Measurements from ENCODE around the gene TRMT10C. TPM values are rescaled to one million over a fixed set of nuclear protein-coding genes. Genes with fewer than 3 reads are reported as not detected.
A peak's percentile ranks its signal among the peaks of the same experiment; 100 is the strongest.

TRMT10C gene
- total and polyA plus RNA-seq, 2 experiments from 2014 or later: 61.9 to 145 TPM

DNA sequence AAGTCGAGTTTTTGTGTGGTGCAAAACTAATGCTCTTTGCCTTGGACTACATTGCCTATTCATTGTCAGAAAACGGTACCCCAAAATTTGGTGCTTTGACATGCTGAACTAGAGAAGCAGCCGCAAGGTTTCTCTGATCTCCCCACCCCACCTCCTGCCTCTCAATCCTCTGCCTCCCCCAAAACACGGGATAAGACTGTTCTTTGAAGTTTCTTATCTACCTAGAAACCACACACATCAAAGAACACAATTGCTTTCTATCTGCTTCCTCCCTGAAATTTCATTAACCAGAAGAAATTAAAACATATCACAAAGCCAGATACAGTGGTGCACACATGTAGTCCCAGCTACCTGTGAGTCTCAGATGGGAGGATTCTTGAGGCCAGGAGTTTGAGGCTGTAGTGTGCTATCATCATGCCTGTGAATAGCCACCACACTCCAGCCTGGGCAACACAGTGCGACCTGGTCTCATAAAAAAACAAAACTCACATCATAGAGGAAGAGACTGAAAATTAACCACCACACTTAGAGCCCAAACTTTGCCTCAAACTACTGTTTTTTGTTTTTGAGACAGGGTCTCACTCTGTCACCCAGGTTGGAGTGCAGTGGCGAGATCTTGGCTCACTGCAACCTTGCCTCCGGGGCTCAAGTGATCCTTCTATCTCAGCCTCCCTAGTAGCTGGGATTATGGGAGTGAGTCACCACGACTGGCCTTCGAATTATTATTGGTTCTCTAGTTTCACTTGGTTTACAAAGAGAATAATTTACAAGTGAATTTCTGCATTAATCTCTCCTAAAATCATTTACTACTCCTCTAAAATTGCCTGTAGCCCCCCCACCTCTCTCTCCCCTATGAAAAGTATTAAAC lies 9.6 kb downstream of the TRMT10C start (continued):
- TF ChIP-seq, protein P1, sequence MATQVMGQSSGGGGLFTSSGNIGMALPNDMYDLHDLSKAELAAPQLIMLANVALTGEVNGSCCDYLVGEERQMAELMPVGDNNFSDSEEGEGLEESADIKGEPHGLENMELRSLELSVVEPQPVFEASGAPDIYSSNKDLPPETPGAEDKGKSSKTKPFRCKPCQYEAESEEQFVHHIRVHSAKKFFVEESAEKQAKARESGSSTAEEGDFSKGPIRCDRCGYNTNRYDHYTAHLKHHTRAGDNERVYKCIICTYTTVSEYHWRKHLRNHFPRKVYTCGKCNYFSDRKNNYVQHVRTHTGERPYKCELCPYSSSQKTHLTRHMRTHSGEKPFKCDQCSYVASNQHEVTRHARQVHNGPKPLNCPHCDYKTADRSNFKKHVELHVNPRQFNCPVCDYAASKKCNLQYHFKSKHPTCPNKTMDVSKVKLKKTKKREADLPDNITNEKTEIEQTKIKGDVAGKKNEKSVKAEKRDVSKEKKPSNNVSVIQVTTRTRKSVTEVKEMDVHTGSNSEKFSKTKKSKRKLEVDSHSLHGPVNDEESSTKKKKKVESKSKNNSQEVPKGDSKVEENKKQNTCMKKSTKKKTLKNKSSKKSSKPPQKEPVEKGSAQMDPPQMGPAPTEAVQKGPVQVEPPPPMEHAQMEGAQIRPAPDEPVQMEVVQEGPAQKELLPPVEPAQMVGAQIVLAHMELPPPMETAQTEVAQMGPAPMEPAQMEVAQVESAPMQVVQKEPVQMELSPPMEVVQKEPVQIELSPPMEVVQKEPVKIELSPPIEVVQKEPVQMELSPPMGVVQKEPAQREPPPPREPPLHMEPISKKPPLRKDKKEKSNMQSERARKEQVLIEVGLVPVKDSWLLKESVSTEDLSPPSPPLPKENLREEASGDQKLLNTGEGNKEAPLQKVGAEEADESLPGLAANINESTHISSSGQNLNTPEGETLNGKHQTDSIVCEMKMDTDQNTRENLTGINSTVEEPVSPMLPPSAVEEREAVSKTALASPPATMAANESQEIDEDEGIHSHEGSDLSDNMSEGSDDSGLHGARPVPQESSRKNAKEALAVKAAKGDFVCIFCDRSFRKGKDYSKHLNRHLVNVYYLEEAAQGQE (IDR thresholded peaks at IDR 0.05; ENCODE audit: unreplicated experiment): no peak

DNA sequence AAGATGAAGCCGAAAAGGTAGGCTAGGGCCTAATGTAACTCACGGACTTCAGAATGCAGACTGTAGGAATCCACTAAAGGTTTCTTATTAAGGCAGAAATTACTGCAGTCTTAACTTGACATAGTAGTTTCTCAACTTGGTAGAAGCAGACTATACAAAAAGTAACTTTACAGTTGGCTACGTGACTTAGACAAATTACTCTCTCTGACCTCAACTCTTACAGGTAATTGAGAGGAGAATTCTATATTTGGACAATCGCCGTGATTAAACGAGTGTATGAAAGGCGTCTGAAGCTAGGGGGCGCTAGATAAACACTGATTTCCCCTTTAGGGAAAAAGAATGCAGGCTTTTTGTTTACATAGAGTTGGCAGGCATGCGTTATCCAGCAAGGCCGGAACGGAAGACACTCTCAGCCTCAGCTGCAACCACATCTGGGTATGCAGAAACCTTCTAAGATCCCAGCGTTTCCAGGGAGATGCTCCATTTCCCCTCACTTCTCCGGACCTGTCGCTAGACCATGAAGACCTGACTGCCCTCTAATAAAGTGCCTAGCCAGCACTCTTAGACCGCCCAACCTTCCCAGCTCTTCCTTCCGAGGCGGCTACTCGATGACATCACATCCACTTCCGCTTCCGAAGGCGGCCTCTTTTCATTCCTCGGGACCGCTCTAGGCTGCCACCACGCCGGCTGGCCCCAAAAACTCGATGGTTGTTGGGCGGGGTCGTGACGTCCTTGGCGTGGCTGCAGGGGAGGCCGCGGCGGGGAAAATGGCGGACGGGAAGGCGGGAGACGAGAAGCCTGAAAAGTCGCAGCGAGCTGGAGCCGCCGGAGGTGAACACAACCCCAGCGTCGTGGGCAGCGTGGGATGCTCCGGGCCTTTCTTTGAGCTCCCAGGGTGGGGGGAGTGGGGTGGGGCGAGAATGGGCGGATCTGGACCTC lies 12.1 kb downstream of the TRMT10C start, which contains the start of gene PCNP:
Gene PCNP, plus strand, starts transcription at position 732 of the 939 bp plus-strand sequence. Its CDS starts 36 bp downstream, at position 768.
- Mint-ChIP-seq H3K4me1 (peaks cover 12% of the 10 kb centered on the region), H3K27me3 (ENCODE audit: insufficient read depth, low read depth, poor library complexity) (peaks cover 3% of the 10 kb centered on the region), H3K27ac (peak within 1 kb of the TSS; percentile 99)
- TF ChIP-seq, protein P2, sequence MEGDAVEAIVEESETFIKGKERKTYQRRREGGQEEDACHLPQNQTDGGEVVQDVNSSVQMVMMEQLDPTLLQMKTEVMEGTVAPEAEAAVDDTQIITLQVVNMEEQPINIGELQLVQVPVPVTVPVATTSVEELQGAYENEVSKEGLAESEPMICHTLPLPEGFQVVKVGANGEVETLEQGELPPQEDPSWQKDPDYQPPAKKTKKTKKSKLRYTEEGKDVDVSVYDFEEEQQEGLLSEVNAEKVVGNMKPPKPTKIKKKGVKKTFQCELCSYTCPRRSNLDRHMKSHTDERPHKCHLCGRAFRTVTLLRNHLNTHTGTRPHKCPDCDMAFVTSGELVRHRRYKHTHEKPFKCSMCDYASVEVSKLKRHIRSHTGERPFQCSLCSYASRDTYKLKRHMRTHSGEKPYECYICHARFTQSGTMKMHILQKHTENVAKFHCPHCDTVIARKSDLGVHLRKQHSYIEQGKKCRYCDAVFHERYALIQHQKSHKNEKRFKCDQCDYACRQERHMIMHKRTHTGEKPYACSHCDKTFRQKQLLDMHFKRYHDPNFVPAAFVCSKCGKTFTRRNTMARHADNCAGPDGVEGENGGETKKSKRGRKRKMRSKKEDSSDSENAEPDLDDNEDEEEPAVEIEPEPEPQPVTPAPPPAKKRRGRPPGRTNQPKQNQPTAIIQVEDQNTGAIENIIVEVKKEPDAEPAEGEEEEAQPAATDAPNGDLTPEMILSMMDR (conservative IDR thresholded peaks at IDR 0.05; ENCODE audit: low read depth in 2 of 2): peak; percentile 83 to 95
- TF ChIP-seq CREB1 (CRISPR knock-in tag; IDR thresholded peaks at IDR 0.05; ENCODE audit: low read depth) (peak; percentile 94), EZH2phosphoT487 (IDR thresholded peaks at IDR 0.05; ENCODE audit: unreplicated experiment) (no peak), JUNB (IDR thresholded peaks at IDR 0.05; ENCODE audit: unreplicated experiment) (no peak), STAT1 (IDR thresholded peaks at IDR 0.05; ENCODE audit: unreplicated experiment) (no peak)
- TF ChIP-seq, protein P3, sequence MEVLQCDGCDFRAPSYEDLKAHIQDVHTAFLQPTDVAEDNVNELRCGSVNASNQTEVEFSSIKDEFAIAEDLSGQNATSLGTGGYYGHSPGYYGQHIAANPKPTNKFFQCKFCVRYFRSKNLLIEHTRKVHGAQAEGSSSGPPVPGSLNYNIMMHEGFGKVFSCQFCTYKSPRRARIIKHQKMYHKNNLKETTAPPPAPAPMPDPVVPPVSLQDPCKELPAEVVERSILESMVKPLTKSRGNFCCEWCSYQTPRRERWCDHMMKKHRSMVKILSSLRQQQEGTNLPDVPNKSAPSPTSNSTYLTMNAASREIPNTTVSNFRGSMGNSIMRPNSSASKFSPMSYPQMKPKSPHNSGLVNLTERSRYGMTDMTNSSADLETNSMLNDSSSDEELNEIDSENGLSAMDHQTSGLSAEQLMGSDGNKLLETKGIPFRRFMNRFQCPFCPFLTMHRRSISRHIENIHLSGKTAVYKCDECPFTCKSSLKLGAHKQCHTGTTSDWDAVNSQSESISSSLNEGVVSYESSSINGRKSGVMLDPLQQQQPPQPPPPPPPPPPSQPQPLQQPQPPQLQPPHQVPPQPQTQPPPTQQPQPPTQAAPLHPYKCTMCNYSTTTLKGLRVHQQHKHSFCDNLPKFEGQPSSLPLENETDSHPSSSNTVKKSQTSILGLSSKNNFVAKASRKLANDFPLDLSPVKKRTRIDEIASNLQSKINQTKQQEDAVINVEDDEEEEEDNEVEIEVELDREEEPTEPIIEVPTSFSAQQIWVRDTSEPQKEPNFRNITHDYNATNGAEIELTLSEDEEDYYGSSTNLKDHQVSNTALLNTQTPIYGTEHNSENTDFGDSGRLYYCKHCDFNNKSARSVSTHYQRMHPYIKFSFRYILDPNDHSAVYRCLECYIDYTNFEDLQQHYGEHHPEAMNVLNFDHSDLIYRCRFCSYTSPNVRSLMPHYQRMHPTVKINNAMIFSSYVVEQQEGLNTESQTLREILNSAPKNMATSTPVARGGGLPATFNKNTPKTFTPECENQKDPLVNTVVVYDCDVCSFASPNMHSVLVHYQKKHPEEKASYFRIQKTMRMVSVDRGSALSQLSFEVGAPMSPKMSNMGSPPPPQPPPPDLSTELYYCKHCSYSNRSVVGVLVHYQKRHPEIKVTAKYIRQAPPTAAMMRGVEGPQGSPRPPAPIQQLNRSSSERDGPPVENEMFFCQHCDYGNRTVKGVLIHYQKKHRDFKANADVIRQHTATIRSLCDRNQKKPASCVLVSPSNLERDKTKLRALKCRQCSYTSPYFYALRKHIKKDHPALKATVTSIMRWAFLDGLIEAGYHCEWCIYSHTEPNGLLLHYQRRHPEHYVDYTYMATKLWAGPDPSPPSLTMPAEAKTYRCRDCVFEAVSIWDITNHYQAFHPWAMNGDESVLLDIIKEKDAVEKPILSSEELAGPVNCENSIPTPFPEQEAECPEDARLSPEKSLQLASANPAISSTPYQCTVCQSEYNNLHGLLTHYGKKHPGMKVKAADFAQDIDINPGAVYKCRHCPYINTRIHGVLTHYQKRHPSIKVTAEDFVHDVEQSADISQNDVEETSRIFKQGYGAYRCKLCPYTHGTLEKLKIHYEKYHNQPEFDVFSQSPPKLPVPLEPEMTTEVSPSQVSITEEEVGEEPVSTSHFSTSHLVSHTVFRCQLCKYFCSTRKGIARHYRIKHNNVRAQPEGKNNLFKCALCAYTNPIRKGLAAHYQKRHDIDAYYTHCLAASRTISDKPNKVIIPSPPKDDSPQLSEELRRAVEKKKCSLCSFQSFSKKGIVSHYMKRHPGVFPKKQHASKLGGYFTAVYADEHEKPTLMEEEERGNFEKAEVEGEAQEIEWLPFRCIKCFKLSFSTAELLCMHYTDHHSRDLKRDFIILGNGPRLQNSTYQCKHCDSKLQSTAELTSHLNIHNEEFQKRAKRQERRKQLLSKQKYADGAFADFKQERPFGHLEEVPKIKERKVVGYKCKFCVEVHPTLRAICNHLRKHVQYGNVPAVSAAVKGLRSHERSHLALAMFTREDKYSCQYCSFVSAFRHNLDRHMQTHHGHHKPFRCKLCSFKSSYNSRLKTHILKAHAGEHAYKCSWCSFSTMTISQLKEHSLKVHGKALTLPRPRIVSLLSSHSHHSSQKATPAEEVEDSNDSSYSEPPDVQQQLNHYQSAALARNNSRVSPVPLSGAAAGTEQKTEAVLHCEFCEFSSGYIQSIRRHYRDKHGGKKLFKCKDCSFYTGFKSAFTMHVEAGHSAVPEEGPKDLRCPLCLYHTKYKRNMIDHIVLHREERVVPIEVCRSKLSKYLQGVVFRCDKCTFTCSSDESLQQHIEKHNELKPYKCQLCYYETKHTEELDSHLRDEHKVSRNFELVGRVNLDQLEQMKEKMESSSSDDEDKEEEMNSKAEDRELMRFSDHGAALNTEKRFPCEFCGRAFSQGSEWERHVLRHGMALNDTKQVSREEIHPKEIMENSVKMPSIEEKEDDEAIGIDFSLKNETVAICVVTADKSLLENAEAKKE (CRISPR knock-in tag; IDR thresholded peaks at IDR 0.05): no peak

More for the DNA sequence above, 12.1 kb downstream of the TRMT10C start, which contains the start of gene PCNP:
- DNase-seq (ENCODE audit: low spot score) (peak; percentile 99), ATAC-seq (peak; percentile 91)
- H3K79me2 ChIP-seq (replicated peaks; ENCODE audit: insufficient read depth): peaks cover 45% of the 10 kb centered on the region
- peaks cover 15% of the 10 kb centered on the region for H3K36me3 Mint-ChIP-seq (ENCODE audit: low read depth)
- H3K27me3 ChIP-seq (ENCODE audit: insufficient read depth): no peaks in the 10 kb centered on the region
- H3K27ac ChIP-seq (ENCODE audit: low read depth): peak within 1 kb of the TSS; percentile 91
- no peaks in the 10 kb centered on the region for H3K9me3 Mint-ChIP-seq
- peaks cover 3% of the 10 kb centered on the region; the same call in 1 of the 2 replicates for H3K36me3 ChIP-seq (ENCODE audit: insufficient read depth)
- H2AFZ ChIP-seq: peak within 1 kb of the TSS; percentile 57
- peaks cover 23% of the 10 kb centered on the region for H4K20me1 ChIP-seq (replicated peaks; ENCODE audit: insufficient read depth)
- H3K9me2 ChIP-seq (ENCODE audit: insufficient read depth): no peaks in the 10 kb centered on the region
- peak within 1 kb of the TSS; percentile 95 for H3K4me3 ChIP-seq
- no peaks in the 10 kb centered on the region for H3F3A ChIP-seq (replicated peaks; ENCODE audit: low read depth)
- peaks cover 12% of the 10 kb centered on the region for H3K4me1 ChIP-seq (ENCODE audit: insufficient read depth)
- peak within 1 kb of the TSS; percentile 84 for H3K4me2 ChIP-seq
- peak within 1 kb of the TSS; percentile 94 for H3K4me3 Mint-ChIP-seq
